Stimulated activated CD4-positive, alpha-beta T cell treated with anti-CD3 and anti-CD28 coated beads, Interleukin-1b, Interleukin-23, amount 100 ng/mL, for 4 hours (primary cell): Measurements from ENCODE around the gene CNOT8.
"Not testable (repeated sequence)": the region's sequence is repeated elsewhere in the genome, so short reads cannot be mapped to it uniquely, and the experiment has no call there.

Experiments used
- DNase-seq, 2 donors: peaks; one replicate each; pipeline ENCODE4 v3.0.0-alpha.2; 2020; ENCODE audit warnings: low read depth in 2 of 2

CNOT8 gene

GRCh38 chr5:154858297-154858971 lies at the start of gene CNOT8:
TSS of gene CNOT8 (plus strand) at chr5:154858627. CDS start at chr5:154863279, 4,652 bp downstream.
- DNase-seq, result peak; percentile 96 to 97

GRCh38 chr5:154811239-154811638 lies 47.2 kb upstream of the CNOT8 start:
- DNase-seq, result no peak

GRCh38 chr5:154811653-154812465 lies 46.6 kb upstream of the CNOT8 start:
- DNase-seq, result peak; percentile 43 to 45

GRCh38 chr5:154813158-154813557 lies 45.3 kb upstream of the CNOT8 start:
- DNase-seq, result no peak

GRCh38 chr5:154813736-154814135 lies 44.7 kb upstream of the CNOT8 start:
- no peak for DNase-seq

- DNase-seq, result no peak
Observed at GRCh38 chr5:154815025-154815424, 43.4 kb upstream of the CNOT8 start.

- DNase-seq, result no peak
Observed at GRCh38 chr5:154815684-154816247, 42.7 kb upstream of the CNOT8 start.

- no peak for DNase-seq
Observed at GRCh38 chr5:154816891-154817492, 41.4 kb upstream of the CNOT8 start.

GRCh38 chr5:154817815-154818214 lies 40.6 kb upstream of the CNOT8 start:
- no peak for DNase-seq

GRCh38 chr5:154818471-154819116 lies 39.8 kb upstream of the CNOT8 start:
- DNase-seq, result no peak

GRCh38 chr5:154819546-154819945 lies 38.9 kb upstream of the CNOT8 start:
- no peak for DNase-seq

- no peak for DNase-seq
Observed at GRCh38 chr5:154820383-154820782, 38.0 kb upstream of the CNOT8 start.

- not testable (repeated sequence) for DNase-seq
Observed at GRCh38 chr5:154822896-154823295, 35.5 kb upstream of the CNOT8 start.

- no peak for DNase-seq
Observed at GRCh38 chr5:154823605-154824004, 34.8 kb upstream of the CNOT8 start.

- no peak for DNase-seq
Observed at GRCh38 chr5:154824070-154824469, 34.4 kb upstream of the CNOT8 start.

GRCh38 chr5:154829181-154829588 lies 29.2 kb upstream of the CNOT8 start:
- DNase-seq, result no peak

- no peak for DNase-seq
Observed at GRCh38 chr5:154829589-154830218, 28.7 kb upstream of the CNOT8 start.

GRCh38 chr5:154830219-154830595 lies 28.2 kb upstream of the CNOT8 start:
- DNase-seq, result no peak

GRCh38 chr5:154830596-154830995 lies 27.8 kb upstream of the CNOT8 start:
- no peak for DNase-seq

GRCh38 chr5:154831451-154831850 lies 27.0 kb upstream of the CNOT8 start:
- no peak for DNase-seq

- DNase-seq, result not testable (repeated sequence)
Observed at GRCh38 chr5:154832804-154833203, 25.6 kb upstream of the CNOT8 start.
